HepG2 (cell line): ENCODE measurements around the gene PYGO2. TPM values are rescaled to one million over a fixed set of nuclear protein-coding genes. Genes with fewer than 3 reads are reported as not detected.

Experiments
- GATAD1 ChIP-seq: IDR thresholded peaks from 2 replicates; pipeline ENCODE4 v1.6.1; 2016; ENCODE audit warnings: missing genetic modification reagents, missing compliant biosample characterization
- HDAC6 ChIP-seq: fragments of 200-600 bp; sonication (generic); IDR thresholded peaks from 2 replicates; pipeline ENCODE4 v1.7.0; 2017; ENCODE audit warnings: mild to moderate bottlenecking, antibody characterized with exemption, low read length, low read depth
- HMG20A ChIP-seq: IDR thresholded peaks from 2 replicates; pipeline ENCODE4 v1.6.1; 2016; ENCODE audit warnings: borderline replicate concordance
- ISL2 ChIP-seq: sonication (generic); formaldehyde crosslinking; IDR thresholded peaks from 2 replicates; pipeline ENCODE4 v1.5.0; 2020; ENCODE audit warnings: missing genetic modification reagents
- KLF16 ChIP-seq, 2 experiments: sonication (generic) in 1 of 2; formaldehyde crosslinking in 1 of 2; IDR thresholded peaks; 2 replicates each; pipeline versions ENCODE4 v1.6.1 to v1.8.0; 2016 to 2023; ENCODE audit warnings: missing genetic modification reagents in 2 of 2, missing compliant biosample characterization in 1 of 2
- KLF9 ChIP-seq: IDR thresholded peaks from 2 replicates; pipeline ENCODE4 v1.6.1; 2016; ENCODE audit warnings: low read depth
- NFKB2 ChIP-seq: sonication (generic); formaldehyde crosslinking; IDR thresholded peaks from 2 replicates; pipeline ENCODE4 v1.4.0; 2020; ENCODE audit warnings: missing genetic modification reagents, borderline replicate concordance
- NR2F6 ChIP-seq, 2 experiments: IDR thresholded peaks; 2 replicates each; pipeline ENCODE4 v1.6.1; 2016; ENCODE audit warnings: antibody characterized with exemption in 1 of 2, mild to moderate bottlenecking in 1 of 2
- RNF2 ChIP-seq: fragments of 450-650 bp; conservative IDR thresholded peaks from 2 replicates; pipeline ENCODE4 v1.6.1; 2016; ENCODE audit warnings: low read depth
- SRSF4 ChIP-seq: fragments of 200-400 bp; formaldehyde crosslinking; IDR thresholded peaks from one replicate; pipeline ENCODE4 v1.6.1; 2018; ENCODE audit warnings: mild to moderate bottlenecking, low read depth, low read length, moderate library complexity; ENCODE audit not compliant: poor library complexity, severe bottlenecking
- ZBTB7B ChIP-seq: sonication (generic); formaldehyde crosslinking; IDR thresholded peaks from 2 replicates; pipeline ENCODE4 v1.4.0; 2020; ENCODE audit warnings: missing genetic modification reagents
- ZNF501 ChIP-seq: sonication (generic); formaldehyde crosslinking; IDR thresholded peaks from 2 replicates; pipeline ENCODE4 v1.5.1; 2020; ENCODE audit warnings: mild to moderate bottlenecking, moderate library complexity, missing genetic modification reagents
- ZNF7 ChIP-seq: IDR thresholded peaks from 2 replicates; pipeline ENCODE4 v1.6.1; 2016; ENCODE audit warnings: missing biosample characterization, missing genetic modification reagents
- ZNF720 ChIP-seq: sonication (generic); formaldehyde crosslinking; IDR thresholded peaks from 2 replicates; pipeline ENCODE4 v1.4.0; 2020; ENCODE audit warnings: missing genetic modification reagents
- ZNF780A ChIP-seq: sonication (generic); formaldehyde crosslinking; IDR thresholded peaks from 2 replicates; pipeline ENCODE4 v1.8.0; 2022; ENCODE audit warnings: mild to moderate bottlenecking, missing genetic modification reagents, moderate library complexity
- ZSCAN20 ChIP-seq: sonication (generic); formaldehyde crosslinking; IDR thresholded peaks from 2 replicates; pipeline ENCODE4 v1.4.0; 2020; ENCODE audit warnings: missing genetic modification reagents, mild to moderate bottlenecking, borderline replicate concordance
- polyA plus RNA-seq, 8 experiments: library from polyadenylated mRNA; depleted of rRNA in 3 of 8; stranded (reverse) in 7 of 8; unstranded in 1 of 8; fragments of >200 nt; fragmentation: Illumina TruSeq in 4 of 8; extraction: Trizol in 4 of 8; gene quantifications; 2 replicates each; pipeline versions ENCODE4 v1.2.1 to v1.2.3, GENCODE V29; 2011 to 2016; ENCODE audit warnings: low read depth in 4 of 8, missing spikeins in 1 of 8, mixed read lengths in 1 of 8; ENCODE audit not compliant: insufficient read depth in 1 of 8
- total RNA-seq, 5 experiments: library from RNA; depleted of rRNA; stranded (reverse); fragments of >200 nt; fragmentation: Illumina TruSeq; extraction: Trizol; gene quantifications; 2 replicates each; pipeline ENCODE4 v1.2.3, GENCODE V29; 2016; ENCODE audit warnings: low read depth in 1 of 5
- TF ChIP-seq, protein P1 (sequence below): sonication (generic); formaldehyde crosslinking; IDR thresholded peaks from 2 replicates; pipeline ENCODE4 v1.4.0; 2020; ENCODE audit warnings: missing genetic modification reagents
- TF ChIP-seq, protein P2 (sequence below): sonication (generic); formaldehyde crosslinking; IDR thresholded peaks from 2 replicates; pipeline ENCODE4 v1.5.0; 2020; ENCODE audit warnings: mild to moderate bottlenecking, low read depth, missing genetic modification reagents, borderline replicate concordance
- TF ChIP-seq, protein P3 (sequence below): sonication (generic); formaldehyde crosslinking; IDR thresholded peaks from 2 replicates; pipeline ENCODE4 v1.4.0; 2020; ENCODE audit warnings: missing genetic modification reagents, borderline replicate concordance
- TF ChIP-seq, protein P4 (sequence below): sonication (generic); formaldehyde crosslinking; IDR thresholded peaks from 2 replicates; pipeline ENCODE4 v1.9.0; 2021; ENCODE audit warnings: missing genetic modification reagents, borderline replicate concordance
- TF ChIP-seq, protein P5 (sequence below): sonication (generic); formaldehyde crosslinking; IDR thresholded peaks from 2 replicates; pipeline ENCODE4 v1.8.1; 2023; ENCODE audit warnings: mild to moderate bottlenecking, missing genetic modification reagents, borderline replicate concordance
- TF ChIP-seq, protein P6 (sequence below): sonication (generic); formaldehyde crosslinking; conservative IDR thresholded peaks from 2 replicates; pipeline ENCODE4 v1.4.0; 2020; ENCODE audit warnings: missing genetic modification reagents

The PYGO2 gene
- total and polyA plus RNA-seq, 2 of the 13 experiments (the other 11 are each of a cell fraction or from before 2014, with no cell fraction given): 20.3 to 21.8 TPM

DNA sequence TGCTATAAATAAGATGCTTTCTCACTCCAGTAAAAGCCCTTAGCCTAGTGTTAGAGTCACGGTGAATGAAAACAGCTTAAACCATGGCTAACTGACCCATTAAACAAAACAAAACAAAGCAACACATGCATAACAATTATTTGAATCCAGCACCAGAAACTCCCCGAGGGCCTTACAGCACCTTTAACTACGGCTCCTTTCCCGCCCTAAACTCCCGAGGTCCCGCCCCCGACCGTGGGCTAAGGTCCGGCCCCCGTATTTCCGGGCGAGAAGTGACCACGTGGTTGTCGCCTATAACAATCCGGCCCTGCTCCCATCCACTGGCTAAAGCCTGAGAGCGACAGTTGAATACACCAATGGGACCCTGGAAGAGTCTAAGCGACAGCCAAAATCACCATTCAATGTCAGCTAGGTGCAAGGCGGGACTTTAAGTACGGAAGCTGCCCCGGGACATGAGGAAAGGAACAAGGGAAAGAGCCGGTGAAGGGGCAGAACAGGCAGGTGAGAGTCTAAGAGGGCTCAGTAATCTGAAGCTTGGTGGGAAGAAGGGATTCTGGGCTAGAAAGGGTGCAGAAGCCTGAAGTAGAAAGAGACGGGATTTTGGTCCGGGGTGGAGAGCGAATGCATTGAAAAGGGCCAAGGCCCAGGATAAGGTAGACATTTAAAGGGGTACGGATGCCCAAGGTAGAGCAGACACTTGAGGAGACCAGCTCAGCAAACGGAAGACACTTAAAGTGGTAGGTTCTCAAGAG lies 21.5 kb upstream of the PYGO2 start, which contains the start of gene FLAD1 (continued):
- TF ChIP-seq, protein P1, sequence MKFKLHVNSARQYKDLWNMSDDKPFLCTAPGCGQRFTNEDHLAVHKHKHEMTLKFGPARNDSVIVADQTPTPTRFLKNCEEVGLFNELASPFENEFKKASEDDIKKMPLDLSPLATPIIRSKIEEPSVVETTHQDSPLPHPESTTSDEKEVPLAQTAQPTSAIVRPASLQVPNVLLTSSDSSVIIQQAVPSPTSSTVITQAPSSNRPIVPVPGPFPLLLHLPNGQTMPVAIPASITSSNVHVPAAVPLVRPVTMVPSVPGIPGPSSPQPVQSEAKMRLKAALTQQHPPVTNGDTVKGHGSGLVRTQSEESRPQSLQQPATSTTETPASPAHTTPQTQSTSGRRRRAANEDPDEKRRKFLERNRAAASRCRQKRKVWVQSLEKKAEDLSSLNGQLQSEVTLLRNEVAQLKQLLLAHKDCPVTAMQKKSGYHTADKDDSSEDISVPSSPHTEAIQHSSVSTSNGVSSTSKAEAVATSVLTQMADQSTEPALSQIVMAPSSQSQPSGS (CRISPR knock-in tag): peak; percentile 14; the same call in 1 of the 2 replicates
- TF ChIP-seq, protein P2, sequence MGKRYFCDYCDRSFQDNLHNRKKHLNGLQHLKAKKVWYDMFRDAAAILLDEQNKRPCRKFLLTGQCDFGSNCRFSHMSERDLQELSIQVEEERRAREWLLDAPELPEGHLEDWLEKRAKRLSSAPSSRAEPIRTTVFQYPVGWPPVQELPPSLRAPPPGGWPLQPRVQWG (CRISPR knock-in tag): no peak
- TF ChIP-seq ZSCAN20 (CRISPR knock-in tag) (no peak), NR2F6 (IDR thresholded peaks at IDR 0.05) (no peak), NR2F6 (CRISPR knock-in tag; IDR thresholded peaks at IDR 0.05) (no peak), HMG20A (CRISPR knock-in tag) (no peak), ZNF7 (CRISPR knock-in tag) (no peak), ZNF780A (CRISPR knock-in tag) (no peak), HDAC6 (no peak), SRSF4 (no peak), RNF2 (peak; percentile 31; the same call in 1 of the 2 replicates), KLF16 (CRISPR knock-in tag; IDR thresholded peaks at IDR 0.05) (peak in 1 of 2 experiments; percentile 52; a peak in 1 of 4 replicates), NFKB2 (no peak), ZNF501 (peak; percentile 92), ZNF720 (CRISPR knock-in tag) (no peak), GATAD1 (CRISPR knock-in tag) (peak; percentile 94), ISL2 (no peak), KLF9 (no peak), ZBTB7B (0 out of 2 replicates have a peak, but pooled peaks have one; percentile 31)
- TF ChIP-seq, protein P3, sequence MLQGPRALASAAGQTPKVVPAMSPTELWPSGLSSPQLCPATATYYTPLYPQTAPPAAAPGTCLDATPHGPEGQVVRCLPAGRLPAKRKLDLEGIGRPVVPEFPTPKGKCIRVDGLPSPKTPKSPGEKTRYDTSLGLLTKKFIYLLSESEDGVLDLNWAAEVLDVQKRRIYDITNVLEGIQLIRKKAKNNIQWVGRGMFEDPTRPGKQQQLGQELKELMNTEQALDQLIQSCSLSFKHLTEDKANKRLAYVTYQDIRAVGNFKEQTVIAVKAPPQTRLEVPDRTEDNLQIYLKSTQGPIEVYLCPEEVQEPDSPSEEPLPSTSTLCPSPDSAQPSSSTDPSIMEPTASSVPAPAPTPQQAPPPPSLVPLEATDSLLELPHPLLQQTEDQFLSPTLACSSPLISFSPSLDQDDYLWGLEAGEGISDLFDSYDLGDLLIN (CRISPR knock-in tag): no peak
- TF ChIP-seq, protein P4, sequence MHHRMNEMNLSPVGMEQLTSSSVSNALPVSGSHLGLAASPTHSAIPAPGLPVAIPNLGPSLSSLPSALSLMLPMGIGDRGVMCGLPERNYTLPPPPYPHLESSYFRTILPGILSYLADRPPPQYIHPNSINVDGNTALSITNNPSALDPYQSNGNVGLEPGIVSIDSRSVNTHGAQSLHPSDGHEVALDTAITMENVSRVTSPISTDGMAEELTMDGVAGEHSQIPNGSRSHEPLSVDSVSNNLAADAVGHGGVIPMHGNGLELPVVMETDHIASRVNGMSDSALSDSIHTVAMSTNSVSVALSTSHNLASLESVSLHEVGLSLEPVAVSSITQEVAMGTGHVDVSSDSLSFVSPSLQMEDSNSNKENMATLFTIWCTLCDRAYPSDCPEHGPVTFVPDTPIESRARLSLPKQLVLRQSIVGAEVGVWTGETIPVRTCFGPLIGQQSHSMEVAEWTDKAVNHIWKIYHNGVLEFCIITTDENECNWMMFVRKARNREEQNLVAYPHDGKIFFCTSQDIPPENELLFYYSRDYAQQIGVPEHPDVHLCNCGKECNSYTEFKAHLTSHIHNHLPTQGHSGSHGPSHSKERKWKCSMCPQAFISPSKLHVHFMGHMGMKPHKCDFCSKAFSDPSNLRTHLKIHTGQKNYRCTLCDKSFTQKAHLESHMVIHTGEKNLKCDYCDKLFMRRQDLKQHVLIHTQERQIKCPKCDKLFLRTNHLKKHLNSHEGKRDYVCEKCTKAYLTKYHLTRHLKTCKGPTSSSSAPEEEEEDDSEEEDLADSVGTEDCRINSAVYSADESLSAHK (CRISPR knock-in tag): no peak
- TF ChIP-seq, protein P5, sequence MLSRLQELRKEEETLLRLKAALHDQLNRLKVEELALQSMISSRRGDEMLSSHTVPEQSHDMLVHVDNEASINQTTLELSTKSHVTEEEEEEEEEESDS (CRISPR knock-in tag): 0 out of 2 replicates have a peak, but pooled peaks have one; percentile 57
- TF ChIP-seq, protein P6, sequence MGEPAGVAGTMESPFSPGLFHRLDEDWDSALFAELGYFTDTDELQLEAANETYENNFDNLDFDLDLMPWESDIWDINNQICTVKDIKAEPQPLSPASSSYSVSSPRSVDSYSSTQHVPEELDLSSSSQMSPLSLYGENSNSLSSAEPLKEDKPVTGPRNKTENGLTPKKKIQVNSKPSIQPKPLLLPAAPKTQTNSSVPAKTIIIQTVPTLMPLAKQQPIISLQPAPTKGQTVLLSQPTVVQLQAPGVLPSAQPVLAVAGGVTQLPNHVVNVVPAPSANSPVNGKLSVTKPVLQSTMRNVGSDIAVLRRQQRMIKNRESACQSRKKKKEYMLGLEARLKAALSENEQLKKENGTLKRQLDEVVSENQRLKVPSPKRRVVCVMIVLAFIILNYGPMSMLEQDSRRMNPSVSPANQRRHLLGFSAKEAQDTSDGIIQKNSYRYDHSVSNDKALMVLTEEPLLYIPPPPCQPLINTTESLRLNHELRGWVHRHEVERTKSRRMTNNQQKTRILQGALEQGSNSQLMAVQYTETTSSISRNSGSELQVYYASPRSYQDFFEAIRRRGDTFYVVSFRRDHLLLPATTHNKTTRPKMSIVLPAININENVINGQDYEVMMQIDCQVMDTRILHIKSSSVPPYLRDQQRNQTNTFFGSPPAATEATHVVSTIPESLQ (CRISPR knock-in tag): no peak
